DMS153 (cell line): Measurements from ENCODE around the gene ACTR3.

ENCODE experiments used
- DNase-seq: peaks from one replicate; lab custom pipeline; 2025; lab: John Stamatoyannopoulos, UW

The ACTR3 gene

DNA sequence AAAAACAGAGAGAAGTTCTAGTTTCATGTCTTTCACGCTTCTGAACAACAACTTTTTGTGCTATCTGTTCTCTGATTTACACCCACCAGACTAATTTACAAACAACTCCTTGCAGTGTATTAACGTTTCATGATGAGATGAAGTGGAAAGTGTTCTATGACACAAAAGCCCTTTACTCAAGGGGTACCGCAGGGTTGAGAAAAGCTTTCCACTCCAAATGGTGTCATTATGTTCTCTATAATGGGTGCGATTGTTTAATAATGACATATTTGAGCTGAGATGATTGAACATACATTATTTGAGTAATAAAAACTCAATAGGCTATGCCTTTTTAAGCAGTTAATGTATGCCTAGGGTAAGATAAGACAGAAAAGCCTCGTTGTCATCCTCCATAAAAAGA, 76.3 kb downstream of the ACTR3 start:
- no peak for DNase-seq

DNA sequence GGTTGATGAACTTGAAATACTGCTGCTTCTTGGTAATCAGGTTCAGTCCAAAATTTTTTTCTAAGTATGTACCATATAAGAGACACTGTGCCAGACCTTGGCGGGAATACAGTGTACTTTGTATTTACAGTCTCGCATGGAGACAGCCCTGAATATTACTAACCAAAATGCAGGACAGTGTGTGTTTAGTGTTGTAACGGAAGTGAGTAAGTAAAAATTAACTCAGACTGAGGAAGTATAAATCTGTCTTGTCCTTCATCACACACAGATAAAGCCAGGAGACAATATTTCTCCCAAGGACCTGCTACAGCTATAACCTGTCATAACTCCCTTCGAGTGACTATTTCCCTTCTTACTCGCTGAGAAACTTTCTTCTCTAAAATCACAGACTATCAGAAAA, 76.9 kb downstream of the ACTR3 start:
- DNase-seq, result no peak

DNA sequence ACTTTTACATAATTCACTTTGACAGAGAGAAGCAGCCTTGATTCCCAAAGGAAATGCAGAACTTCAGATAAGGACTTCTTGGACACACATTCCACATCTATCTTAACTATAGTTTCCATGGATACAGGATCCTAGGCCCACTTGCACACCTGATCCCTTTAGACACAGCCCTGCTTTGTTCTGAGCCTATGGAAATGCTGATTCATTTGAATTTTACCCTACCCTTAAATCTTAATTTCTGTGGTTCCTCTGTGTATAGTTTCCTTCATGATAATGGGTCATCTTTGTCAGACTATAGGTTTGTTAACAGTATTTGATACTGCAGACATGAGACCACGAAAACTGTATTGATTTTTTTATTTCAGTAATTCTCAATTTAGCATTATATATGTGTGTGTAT, 77.4 kb downstream of the ACTR3 start:
- DNase-seq, result no peak

DNA sequence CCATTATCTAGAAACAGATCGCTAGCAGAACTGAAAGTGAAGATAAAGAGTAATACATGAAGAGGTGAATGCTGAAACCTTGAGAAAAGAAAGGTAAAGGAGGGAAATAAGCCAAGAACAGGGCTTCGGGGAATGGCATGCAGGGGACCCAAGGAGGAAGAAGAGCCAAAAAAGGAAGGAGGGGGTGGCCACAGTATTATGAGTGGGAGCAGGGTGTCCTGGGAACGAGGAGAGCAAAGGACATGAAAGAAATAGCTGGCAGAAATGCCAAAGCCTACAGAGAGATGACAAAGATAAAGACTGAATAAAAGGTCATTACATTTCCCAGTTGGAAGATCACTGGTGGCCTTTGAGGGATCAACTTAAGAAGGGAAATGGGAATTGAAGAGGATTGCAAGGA, 82.9 kb downstream of the ACTR3 start:
- no peak for DNase-seq

DNA sequence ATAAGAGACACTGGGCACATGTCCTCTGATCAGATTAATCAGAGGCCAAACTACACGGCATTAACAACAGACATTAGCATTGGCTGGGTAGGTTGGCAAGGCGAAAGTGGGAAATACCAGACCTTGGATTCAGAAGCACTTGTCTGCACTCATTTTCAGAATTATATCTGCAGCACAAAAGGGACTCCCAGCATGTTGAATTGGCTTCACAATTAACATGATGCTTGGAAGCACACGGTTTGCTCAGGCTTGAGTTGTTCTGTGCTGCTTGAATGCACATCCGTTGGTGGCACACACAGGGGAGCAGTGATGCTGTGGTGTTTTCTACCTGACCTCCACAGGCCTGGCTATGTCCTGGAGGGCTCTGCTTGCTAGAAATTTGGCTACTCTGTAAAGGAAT, 83.9 kb downstream of the ACTR3 start:
- DNase-seq, result no peak

DNA sequence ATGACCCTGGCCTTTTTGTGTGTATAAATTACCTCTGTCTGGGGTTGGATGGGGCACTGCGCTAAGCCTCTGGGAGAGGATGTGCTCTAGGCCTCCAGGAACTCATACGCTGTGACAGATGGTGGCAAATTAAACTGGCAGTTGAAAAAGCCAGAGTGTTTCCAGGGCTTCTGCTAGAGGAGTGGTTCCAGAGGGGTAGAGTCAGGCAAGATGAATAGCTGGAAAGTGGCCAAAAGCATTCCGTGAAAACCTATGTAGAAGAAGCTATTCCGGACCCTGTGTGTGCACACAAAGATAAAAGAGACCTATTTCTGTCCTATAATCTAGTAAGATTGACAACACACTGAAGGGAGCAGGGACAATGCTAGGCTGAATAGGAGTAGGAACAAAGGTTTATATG, 84.8 kb downstream of the ACTR3 start:
- DNase-seq, result no peak

DNA sequence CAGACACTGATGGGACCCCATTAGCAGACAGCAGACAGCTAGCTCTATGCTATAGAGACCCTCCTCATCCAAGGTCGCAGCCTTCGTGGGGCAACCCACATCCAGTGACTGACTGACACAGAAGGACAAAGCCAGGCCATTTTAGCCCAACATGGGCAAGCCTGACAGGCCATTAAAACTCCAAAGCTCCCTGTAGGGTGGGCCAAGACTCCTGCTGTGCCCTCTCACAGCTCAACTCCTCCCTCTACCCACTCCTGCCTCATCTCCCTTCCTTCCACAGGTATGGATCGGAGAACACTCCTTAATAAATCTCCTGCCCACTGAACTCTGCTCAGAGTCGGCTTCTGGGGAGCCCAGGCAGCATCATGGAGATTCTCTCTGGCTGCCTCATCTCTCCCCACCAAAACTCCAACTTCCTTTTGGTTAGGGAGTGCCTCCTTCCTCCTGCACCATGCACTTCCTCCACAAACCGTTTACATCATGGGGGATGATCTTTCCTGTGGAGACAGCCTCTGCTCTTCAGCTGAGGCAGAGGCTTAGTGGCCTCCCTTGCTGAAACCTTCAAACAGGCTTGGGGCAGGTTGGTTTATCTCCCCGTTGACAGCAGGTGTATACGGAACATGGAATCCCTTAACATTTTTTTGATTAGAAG, 86.5 kb downstream of the ACTR3 start:
- DNase-seq, result no peak

DNA sequence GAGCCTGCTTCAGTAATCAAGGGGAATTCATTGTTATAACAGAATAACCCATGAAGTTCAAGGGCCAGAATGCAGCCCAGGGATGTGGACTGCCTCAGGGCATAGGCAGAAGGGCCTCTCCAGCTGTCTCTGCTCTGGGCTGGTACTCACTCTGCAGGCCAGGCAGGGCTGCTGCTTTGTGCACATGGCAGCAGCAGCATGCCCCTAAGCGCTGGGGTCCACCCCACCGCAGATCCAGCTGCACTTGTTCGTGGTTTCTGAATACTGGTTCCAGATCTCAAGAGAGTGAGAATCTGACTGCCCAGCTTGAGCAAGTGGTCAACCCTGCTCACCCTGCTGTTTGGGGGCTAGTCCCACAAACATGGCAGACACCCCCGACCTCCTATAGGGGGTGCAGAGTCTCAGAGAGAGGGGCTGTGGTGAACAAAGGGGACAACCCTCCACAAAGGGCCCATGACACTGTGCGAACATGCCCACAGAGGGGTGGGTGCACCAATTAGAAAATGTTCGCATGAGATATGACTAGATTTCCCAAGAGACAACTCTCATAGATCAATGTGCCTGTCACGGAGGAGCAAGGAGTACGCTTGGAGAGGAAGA, 87.3 kb downstream of the ACTR3 start:
- no peak for DNase-seq

DNA sequence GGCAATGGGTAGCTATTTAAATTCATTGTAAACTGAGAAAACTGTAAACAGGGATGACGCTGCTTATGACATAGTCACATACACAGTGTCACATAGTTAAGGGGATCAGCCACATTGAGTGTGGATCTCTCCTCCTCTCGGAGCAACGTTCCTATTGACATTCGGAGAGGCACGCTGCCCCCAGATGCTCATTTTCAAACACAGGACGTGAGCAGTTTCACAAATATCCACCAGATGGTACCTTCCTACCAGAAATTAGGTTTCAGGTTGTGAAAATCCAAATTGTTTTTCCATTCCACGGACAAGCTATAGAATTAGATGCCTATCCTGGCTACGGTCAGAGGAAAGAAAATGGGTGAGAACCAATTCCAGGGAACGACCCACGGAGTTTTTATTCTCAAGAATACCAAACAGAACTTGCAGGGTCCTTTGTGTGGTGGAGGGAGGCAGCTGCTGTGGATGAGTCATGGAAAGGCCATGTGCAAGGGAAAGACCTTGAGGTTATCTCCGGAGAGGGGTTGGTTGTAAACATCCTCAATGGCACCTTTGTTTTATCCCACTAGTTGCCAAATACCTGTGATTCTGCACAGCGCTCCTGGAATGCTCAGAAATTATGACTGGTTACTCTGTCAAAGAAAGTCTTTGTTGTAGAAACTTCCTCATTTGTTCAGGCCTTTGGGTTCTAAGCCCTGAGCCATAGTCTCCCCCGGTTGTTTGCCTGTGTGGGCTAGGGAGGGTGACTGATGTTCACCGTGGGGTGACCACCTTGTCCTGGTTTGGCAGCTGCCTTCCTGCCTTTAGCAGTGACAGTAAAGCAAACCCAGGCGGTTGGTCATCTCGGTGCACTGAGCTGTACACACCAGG, 88.0 kb downstream of the ACTR3 start:
- DNase-seq, result peak; percentile 67

DNA sequence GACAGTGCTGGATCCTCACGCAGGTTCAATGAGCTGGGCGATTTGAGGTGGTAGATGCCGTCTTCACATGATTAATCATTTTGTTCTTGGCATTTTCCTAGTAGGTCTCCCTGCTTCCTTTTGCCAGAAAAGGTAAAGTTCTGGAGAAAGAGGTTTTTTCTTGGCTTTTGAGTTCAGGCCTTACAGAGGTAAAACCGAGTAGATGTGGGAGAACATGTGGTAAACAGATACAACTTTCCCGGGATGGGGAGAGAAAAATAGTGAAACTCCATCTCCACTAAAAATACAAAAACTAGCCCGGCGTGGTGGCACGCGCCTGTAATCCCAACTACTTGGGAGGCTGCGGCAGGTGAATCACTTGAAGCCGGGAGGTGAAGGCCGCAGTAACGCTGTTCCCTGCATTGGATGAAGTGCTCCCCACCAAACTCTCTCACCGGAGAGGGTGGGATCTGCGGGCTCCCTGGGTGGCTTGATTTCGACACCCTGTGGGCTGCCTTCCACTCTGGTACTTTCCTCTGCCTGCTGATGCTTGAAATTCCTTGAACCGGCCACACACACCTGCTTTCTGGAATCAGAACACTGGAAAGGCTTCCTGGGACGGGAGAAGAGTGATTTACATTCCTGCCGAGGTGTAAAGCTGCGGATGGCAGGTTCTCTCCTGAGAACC, 88.8 kb downstream of the ACTR3 start:
- DNase-seq, result no peak

DNA sequence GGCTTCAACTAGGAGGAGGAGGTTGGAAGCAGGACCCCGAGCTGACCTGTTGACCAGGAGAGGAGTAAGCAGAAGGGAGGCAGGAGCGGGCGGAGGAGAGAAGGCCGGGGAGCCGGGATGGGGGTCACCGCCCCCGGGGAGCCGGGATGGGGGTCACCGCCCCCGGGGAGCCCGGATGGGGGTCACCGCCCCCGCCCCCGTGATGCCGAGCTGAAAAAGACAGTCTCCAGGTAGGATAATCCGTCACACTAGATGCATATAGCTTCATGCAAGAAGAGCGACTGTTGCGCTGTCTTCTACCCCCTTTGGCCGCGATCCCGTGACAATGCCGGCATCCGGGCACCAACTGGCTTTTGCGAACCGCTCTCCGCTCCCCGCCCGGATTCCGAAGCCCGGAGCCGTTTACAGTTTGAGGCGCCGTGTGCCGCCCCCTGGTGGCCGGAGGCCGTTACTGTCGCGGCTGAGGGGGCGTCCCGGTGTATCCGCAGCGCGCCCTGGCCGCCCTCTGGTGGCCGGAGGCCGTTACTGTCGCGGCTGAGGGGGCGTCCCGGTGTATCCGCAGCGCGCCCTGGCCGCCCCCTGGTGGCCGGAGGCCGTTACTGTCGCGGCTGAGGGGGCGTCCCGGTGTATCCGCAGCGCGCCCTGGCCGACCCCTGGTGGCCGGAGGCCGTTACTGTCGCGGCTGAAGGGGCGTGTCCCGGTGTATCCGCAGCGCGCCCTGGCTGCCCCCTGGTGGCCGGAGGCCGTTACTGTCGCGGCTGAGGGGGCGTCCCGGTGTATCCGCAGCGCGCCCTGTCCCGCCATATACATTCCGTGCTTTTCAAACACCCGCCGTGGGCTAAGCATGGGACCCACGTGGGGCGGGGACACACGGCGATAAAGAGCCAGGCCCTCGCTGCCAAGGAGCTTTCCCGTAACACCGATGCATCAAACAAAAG, 89.6 kb downstream of the ACTR3 start:
- no peak for DNase-seq

DNA sequence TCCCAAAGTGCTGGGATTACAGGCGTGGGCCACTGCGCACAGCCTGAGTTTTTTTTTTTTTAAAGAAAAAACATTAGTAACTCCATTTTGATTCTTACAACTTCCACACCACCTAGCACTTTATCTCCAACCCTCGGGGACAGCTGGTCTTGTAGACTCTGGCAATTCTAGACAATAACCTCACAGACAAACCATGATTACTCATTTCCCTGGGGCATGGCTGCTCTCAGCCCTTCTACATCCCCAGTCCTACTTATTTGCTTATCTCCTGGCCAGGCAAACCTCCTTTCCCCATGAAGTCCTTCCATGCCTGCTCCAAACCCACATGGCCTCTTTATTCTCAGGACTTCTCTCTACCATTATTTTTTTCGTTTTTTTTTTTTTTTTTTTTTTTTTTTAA, 91.1 kb downstream of the ACTR3 start:
- no peak for DNase-seq

DNA sequence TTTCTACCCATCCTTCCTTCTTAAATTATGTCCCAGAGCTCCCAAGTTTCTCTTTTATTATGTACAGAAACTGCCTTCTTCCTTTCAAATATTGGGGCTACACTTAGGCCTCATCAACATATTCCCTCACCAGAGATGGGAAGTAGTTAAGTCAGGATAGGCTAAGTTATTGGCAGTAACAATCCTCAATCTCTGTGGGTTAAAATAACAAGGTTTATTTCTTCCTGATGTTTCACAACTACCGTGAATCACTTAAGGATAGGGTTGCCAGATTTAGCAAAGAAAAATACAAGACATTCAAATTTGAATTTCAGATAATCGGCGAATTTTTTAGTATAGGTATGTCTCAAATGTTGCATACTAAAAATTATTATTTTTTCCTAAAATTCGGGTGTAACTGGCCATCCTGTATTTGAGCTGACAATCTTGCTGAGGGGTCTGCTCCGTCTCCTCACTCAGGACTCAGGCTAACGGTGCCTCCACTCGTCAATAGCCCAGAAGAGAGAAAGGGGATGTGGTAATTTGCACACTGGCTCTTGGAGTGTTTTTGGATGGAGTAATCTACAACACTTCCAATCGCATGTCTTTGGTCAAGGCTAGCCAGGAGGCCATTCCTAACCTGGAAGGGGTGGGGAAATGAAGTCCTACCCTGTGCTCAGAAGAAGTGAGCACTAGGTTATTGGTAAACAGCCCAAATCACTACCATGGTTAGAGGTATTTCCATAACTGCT, 91.7 kb downstream of the ACTR3 start:
- no peak for DNase-seq

DNA sequence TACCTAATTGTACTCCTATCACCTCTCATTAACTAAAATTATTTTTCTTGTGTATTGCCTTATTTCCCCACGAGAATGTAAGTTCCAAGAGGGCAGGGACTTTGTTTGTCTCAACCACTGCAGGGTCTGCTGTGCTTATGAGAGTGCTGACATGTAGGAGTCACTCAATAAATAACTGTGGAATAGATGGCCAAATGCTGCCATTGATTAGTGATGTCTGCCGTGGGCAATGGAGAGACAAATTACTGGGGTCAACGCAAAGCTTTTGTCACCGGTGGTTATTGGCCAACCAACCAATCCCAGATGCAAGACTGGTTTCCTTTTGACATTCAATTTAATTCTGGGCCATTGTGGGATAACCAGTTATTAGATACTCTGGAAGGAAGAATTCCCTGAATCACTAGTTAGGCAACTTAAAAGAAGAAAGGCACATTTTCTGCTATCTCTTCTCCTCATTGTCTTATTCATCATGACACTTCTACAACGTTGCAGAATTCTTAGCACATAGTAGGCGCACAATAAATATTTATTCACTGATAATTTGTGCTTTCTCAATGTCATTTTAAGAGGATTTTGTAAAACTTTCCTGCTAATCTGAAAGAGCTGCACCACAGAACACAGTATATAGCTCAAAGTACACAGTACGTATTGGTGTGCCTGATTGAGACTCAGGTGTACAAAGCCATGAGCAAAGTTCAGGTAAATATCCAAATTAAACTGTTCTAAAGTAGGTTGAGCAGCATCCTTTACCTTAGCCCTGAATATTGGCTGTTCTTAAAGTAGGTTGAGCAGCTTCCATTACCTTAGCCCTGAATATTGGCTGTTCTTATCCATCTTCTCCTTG, 95.9 kb downstream of the ACTR3 start:
- DNase-seq, result no peak

DNA sequence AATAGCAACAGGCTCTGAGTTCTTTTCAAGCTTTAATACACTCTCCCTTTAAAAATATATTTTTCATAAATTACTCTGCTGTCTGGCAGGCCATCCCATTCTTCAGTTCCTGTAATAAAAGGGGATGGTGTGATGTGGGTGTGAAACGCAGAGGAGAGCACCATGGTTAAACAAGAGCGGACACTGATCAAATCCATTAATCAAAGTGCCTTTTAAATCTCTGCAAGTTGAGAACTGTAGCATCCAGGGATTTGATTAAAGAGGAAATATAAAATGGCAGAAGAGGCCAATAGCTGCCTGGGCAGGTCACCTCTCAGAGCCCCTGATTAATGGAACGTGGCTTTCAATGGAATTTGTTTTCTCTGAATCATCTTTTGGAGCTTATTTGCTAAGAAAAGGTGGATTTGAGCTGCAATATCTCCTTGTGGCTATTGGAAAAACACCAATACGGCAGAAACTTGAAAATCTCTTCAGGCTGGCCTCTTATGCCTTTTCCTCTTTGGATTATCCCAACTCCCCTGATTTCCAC, 96.9 kb downstream of the ACTR3 start:
- no peak for DNase-seq

DNA sequence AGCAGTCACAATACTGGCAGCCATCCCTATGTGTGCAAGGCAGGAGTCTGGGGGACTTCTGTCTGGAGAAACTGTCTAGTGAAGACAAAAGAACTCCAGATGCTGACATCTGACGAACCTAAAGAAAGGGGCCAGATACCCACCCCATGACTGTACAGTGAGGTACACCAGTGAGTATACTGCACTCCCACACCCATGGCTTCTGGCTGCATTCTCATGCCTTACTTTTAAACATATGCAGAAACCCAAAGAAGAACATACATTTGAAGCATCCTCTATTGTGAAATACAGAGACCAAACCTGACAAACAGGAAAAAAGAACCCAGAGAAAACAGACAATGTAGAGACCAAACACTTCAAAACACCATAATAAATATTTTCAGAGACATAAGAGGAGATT, 102.2 kb downstream of the ACTR3 start:
- no peak for DNase-seq

DNA sequence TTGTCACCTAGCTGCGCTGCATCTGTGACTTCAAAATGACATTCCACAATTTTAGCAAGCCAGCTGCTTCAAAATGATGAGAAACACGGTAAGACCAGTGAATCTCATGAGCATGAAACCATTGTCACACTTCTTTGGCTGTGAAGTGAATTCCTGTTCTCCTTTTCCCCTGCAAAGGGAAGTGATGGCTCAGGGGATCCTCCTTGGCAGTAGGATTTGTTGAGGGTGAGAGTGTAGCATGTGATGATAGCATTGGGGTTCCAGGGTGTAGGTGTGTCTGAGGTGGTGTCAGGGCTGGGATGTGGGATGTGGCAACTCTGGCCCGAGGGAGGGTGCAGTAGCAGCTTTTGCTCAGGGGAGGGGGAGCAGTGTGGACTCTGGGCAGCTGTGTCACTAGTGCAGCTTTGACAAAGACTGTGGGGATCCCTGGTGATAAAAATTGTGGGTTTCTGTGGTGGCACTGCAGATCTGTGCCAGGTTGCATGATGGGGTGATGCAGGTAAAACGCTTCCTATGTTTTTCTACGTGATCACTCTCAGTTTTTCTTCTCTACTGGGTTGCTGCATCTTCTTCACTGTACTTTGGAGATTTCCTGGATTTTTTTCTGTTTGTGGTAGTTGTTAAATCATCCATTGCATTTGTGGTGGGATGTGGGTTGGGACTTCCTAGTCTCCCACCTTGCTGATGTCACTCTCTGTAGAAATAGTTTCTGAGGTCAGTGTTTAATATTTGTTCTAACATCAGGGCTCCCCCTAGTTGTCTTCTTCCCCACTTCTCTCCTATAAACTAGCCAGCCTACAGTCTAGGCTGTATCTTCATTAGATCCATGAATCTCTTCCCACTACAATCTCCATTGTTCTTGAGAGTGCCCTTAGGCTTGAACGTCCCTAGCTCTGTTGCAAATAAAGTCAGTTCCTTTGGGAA, 107.0 kb downstream of the ACTR3 start:
- no peak for DNase-seq

DNA sequence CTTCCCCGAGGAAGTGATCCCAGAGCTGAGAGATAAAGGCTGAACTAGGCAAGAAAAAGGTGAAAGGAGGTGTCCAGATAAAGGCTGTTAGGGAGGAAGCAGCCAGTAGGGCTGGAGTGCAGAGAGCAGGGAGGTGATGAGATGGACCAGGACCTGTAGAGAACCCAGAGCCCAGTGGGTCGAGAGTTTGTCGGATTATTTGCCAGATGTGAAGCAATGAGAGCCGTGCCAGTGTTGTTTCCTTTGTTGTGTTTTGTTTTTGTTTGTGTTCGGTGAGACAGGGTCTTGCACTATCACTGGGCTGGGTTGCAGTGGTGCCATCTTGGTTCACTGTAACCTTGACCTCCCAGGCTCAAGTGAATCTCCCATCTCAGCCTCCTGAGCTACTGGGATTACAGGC, 111.3 kb downstream of the ACTR3 start:
- no peak for DNase-seq

DNA sequence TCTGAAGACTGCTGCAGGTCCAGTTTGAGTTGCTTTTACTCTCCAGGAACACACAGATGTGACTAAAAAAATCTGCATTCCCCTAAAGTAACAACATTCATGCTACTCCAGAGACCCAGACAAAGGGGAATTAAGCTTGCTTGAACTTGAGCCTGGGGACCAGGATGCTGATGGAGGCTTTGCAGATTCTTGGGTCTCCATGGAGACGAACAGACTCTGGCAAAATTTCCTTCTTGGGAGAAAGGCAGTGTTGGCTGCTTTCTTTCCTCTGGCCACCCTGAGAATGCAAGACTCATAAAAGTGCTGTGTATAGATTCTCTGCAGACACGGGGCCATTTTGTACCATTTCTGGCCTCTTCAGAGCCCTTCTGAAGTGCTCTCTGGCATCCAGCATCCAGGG, 112.0 kb downstream of the ACTR3 start:
- no peak for DNase-seq
